Spleen (tissue), 7 donors: ENCODE data around the gene HMX3.

Source experiments
- CTCF ChIP-seq, 11 experiments: fragments of 200-600 bp in 7 of 11; fragments of 450-650 bp in 4 of 11; sonication (generic) in 4 of 11; IDR thresholded peaks in 8 of 11; conservative IDR thresholded peaks in 3 of 11; 1 replicate in 7 of 11; 2 replicates in 4 of 11; pipeline versions ENCODE4 v1.4.0 to v1.8.0; 2016 to 2021; ENCODE audit warnings: antibody characterized with exemption in 11 of 11, inconsistent platforms in 4 of 11, mild to moderate bottlenecking in 1 of 11
- POLR2A ChIP-seq, 3 donors: fragments of 450-650 bp; IDR thresholded peaks; one replicate each; pipeline ENCODE4 v1.5.1; 2017; ENCODE audit warnings: antibody characterized with exemption in 3 of 3, mild to moderate bottlenecking in 1 of 3
- donor health status: DM: no; HTN: no; CAD: no; lungs with moderate emphysema.
- donor health status: DM: no; HTN: no; CAD: no.
- donor health status: DM: no; HTN: no; CAD: no.

- TF ChIP-seq CTCF (IDR thresholded peaks at IDR 0.05 in 8 of 11, conservative IDR thresholded peaks at IDR 0.05 in 3 of 11) (no peak), POLR2A (IDR thresholded peaks at IDR 0.05) (no peak)
Observed at GRCh38 chr10:123139521-123140163, 3.9 kb downstream of the HMX3 start.
